GM23248 (cell line): Measurements from ENCODE around the gene MAPT. TPM values are rescaled to one million over a fixed set of nuclear protein-coding genes. Genes with fewer than 3 reads are reported as not detected.

Experiments used
- DNase-seq: peaks from one replicate; pipeline ENCODE4 v3.0.0-alpha.2; 2015
- H2AFZ ChIP-seq: fragments of 200-600 bp; sonication (generic); 2 replicates; pipeline ENCODE4 v1.6.1; 2016; ENCODE audit warnings: antibody characterized with exemption
- H3F3A ChIP-seq: fragments of 200-600 bp; sonication (generic); 2 replicates; pipeline ENCODE4 v1.6.1; 2016; ENCODE audit warnings: mild to moderate bottlenecking, antibody characterized with exemption, mixed run types; ENCODE audit not compliant: insufficient read depth
- H3K27ac ChIP-seq: fragments of 200-600 bp; sonication (generic); 2 replicates; pipeline ENCODE4 v1.5.1; 2016; ENCODE audit warnings: mild to moderate bottlenecking
- H3K27me3 ChIP-seq: fragments of 200-600 bp; sonication (generic); replicated peaks from 2 replicates; pipeline ENCODE4 v1.6.1; 2016; ENCODE audit warnings: mild to moderate bottlenecking; ENCODE audit not compliant: insufficient read depth
- H3K36me3 ChIP-seq: fragments of 200-600 bp; sonication (generic); 2 replicates; pipeline ENCODE4 v1.6.1; 2016; ENCODE audit warnings: low read depth, mild to moderate bottlenecking
- H3K4me1 ChIP-seq: fragments of 200-600 bp; sonication (generic); 2 replicates; pipeline ENCODE4 v1.6.1; 2016; ENCODE audit warnings: mild to moderate bottlenecking; ENCODE audit not compliant: insufficient read depth
- H3K4me2 ChIP-seq: fragments of 200-600 bp; sonication (generic); one replicate; pipeline ENCODE4 v1.6.1; 2016; ENCODE audit warnings: mild to moderate bottlenecking; ENCODE audit not compliant: unreplicated experiment
- H3K4me3 ChIP-seq: fragments of 200-600 bp; sonication (generic); 2 replicates; pipeline ENCODE4 v1.5.1; 2016; ENCODE audit warnings: mild to moderate bottlenecking
- H3K79me2 ChIP-seq: fragments of 200-600 bp; sonication (generic); 2 replicates; pipeline ENCODE4 v1.6.1; 2016; ENCODE audit warnings: mild to moderate bottlenecking; ENCODE audit not compliant: insufficient read depth
- H3K9ac ChIP-seq: fragments of 200-600 bp; sonication (generic); 2 replicates; pipeline ENCODE4 v1.6.1; 2016; ENCODE audit warnings: mild to moderate bottlenecking
- H3K9me2 ChIP-seq: fragments of 200-600 bp; sonication (generic); 2 replicates; pipeline ENCODE4 v1.6.1; 2016; ENCODE audit warnings: mixed run types, mild to moderate bottlenecking, moderate library complexity; ENCODE audit not compliant: insufficient read depth
- H3K9me3 ChIP-seq: fragments of 200-600 bp; sonication (generic); one replicate; pipeline ENCODE4 v1.6.1; 2017; ENCODE audit warnings: low read depth
- H4K20me1 ChIP-seq: fragments of 200-600 bp; sonication (generic); 2 replicates; pipeline ENCODE4 v1.6.0; 2016; ENCODE audit not compliant: insufficient read depth
- EZH2 ChIP-seq: fragments of 200-600 bp; sonication (generic); IDR thresholded peaks from 2 replicates; pipeline ENCODE4 v1.6.1; 2018; ENCODE audit warnings: antibody characterized with exemption, mild to moderate bottlenecking; ENCODE audit not compliant: insufficient read depth, poor library complexity, severe bottlenecking
- EZH2phosphoT487 ChIP-seq: fragments of 200-600 bp; sonication (generic); IDR thresholded peaks from 2 replicates; pipeline ENCODE4 v1.6.1; 2018; ENCODE audit warnings: antibody characterized with exemption, moderate library complexity, mild to moderate bottlenecking, low read depth; ENCODE audit not compliant: insufficient read depth
- WGBS, 2 experiments: methylation state at CpG; one replicate each; pipeline ENCODE4 v1.1.6; 2015 to 2017; ENCODE audit warnings: low lambda C conversion rate in 2 of 2, low coverage in 1 of 2; ENCODE audit errors: missing lambda C conversion rate in 2 of 2; 5-methylcytosine and 5-hydroxymethylcytosine counted together
- in situ Hi-C: fragments of 300-500 bp; cut with MboI; formaldehyde crosslinking; loops from 2 replicates; pipeline ENCODE4 v1.15.0; 2020
- polyA plus RNA-seq: library from polyadenylated mRNA; unstranded; fragments of >200 nt; fragmentation: Nextera tagmentation; extraction: Ambion mirVana; gene quantifications from 2 replicates; pipeline ENCODE4 v1.2.1, GENCODE V29; 2016
- total RNA-seq: library from RNA; depleted of rRNA; stranded (reverse); fragments of >200 nt; shearing (Covaris generic); gene quantifications from 2 replicates; pipeline ENCODE4 v1.2.3, GENCODE V29; 2014

Gene MAPT
- total and polyA plus RNA-seq, 2 experiments from 2014 or later: 0.06 TPM; not detected in 1

- WGBS, 2 experiments: 86 to 87% methylated on average over 9 of the region's 9 CpGs
- H3K4me3 ChIP-seq: no peak overlapping the region
- in situ Hi-C loops: loop anchor here (10.0 kb wide), 1 partner anchor 206 kb away; no protein-coding TSS in a partner anchor
Observed at GRCh38 chr17:46008591-46008990, 114.2 kb downstream of the MAPT start.

GRCh38 chr17:46009681-46010596 lies 115.6 kb downstream of the MAPT start:
- no peak for TF ChIP-seq EZH2
- no peaks in the 10 kb centered on the region for H3K79me2 ChIP-seq
- H3K9me2 ChIP-seq: no peaks in the 10 kb centered on the region
- no peaks in the 10 kb centered on the region for H3K27me3 ChIP-seq
- no peak overlapping the region for H2AFZ ChIP-seq
- no peaks in the 10 kb centered on the region for H3K9me3 ChIP-seq
- H3K9ac ChIP-seq: no peak overlapping the region
- in situ Hi-C loops: loop anchor here (10.0 kb wide), 1 partner anchor 205 kb away; no protein-coding TSS in a partner anchor
- DNase-seq: no peak
- 83 to 84% methylated on average over 33 of the region's 33 CpGs for WGBS, 2 experiments
- H3K4me1 ChIP-seq: peaks cover 8% of the 10 kb centered on the region
- H3K36me3 ChIP-seq: no peaks in the 10 kb centered on the region
- H3K27ac ChIP-seq: no peak overlapping the region
- no peak overlapping the region for H3K4me3 ChIP-seq
- no peaks in the 10 kb centered on the region for H3F3A ChIP-seq
- no peaks in the 10 kb centered on the region for H4K20me1 ChIP-seq
- no peak overlapping the region for H3K4me2 ChIP-seq

More at GRCh38 chr17:46008591-46008990, 114.2 kb downstream of the MAPT start:
- no peak overlapping the region for H3K4me2 ChIP-seq
- H3K27ac ChIP-seq: no peak overlapping the region
- no peaks in the 10 kb centered on the region for H3K9me3 ChIP-seq
- TF ChIP-seq EZH2phosphoT487 (no peak), EZH2 (no peak)
- H3K79me2 ChIP-seq: no peaks in the 10 kb centered on the region
- no peaks in the 10 kb centered on the region for H3K27me3 ChIP-seq
- no peaks in the 10 kb centered on the region for H3K36me3 ChIP-seq
- H3K9ac ChIP-seq: no peak overlapping the region
- no peaks in the 10 kb centered on the region for H4K20me1 ChIP-seq
- no peak for DNase-seq
- H3K9me2 ChIP-seq: no peaks in the 10 kb centered on the region
- no peak overlapping the region for H2AFZ ChIP-seq
- H3F3A ChIP-seq: no peaks in the 10 kb centered on the region
- 0 out of 2 replicates have a peak, but pooled peaks cover 1% of the 10 kb centered on the region for H3K4me1 ChIP-seq

- H3F3A ChIP-seq: no peaks in the 10 kb centered on the region
- H3K27ac ChIP-seq: no peak overlapping the region
- in situ Hi-C loops: no loop called here
- WGBS, 2 experiments: 81 to 82% methylated on average over 16 of the region's 16 CpGs
- H3K9me3 ChIP-seq: no peaks in the 10 kb centered on the region
- no peak overlapping the region for H3K4me3 ChIP-seq
- peaks cover 8% of the 10 kb centered on the region for H3K4me1 ChIP-seq
- peak; percentile 13 for DNase-seq
- no peaks in the 10 kb centered on the region for H3K9me2 ChIP-seq
- no peaks in the 10 kb centered on the region for H4K20me1 ChIP-seq
- H3K4me2 ChIP-seq: no peak overlapping the region
- no peaks in the 10 kb centered on the region for H3K79me2 ChIP-seq
- TF ChIP-seq EZH2: no peak
- TF ChIP-seq EZH2phosphoT487: no peak
- H2AFZ ChIP-seq: no peak overlapping the region
- H3K36me3 ChIP-seq: no peaks in the 10 kb centered on the region
- H3K27me3 ChIP-seq: no peaks in the 10 kb centered on the region
- H3K9ac ChIP-seq: no peak overlapping the region
Observed at GRCh38 chr17:46010597-46011186, 116.3 kb downstream of the MAPT start.

- TF ChIP-seq EZH2phosphoT487 (no peak), EZH2 (no peak)
- Histone ChIP-seq H3F3A (no peaks in the 10 kb centered on the region), H3K27ac (no peak overlapping the region), H3K9me2 (no peaks in the 10 kb centered on the region), H3K4me3 (no peak overlapping the region), H3K9ac (no peak overlapping the region), H3K4me1 (peaks cover 8% of the 10 kb centered on the region), H3K79me2 (no peaks in the 10 kb centered on the region), H3K27me3 (no peaks in the 10 kb centered on the region), H3K9me3 (no peaks in the 10 kb centered on the region), H4K20me1 (no peaks in the 10 kb centered on the region), H3K36me3 (no peaks in the 10 kb centered on the region), H2AFZ (no peak overlapping the region), H3K4me2 (no peak overlapping the region)
- in situ Hi-C loops: no loop called here
- WGBS, 2 experiments: 77 to 78% methylated on average over 27 to 28 of the region's 28 CpGs
- DNase-seq: no peak
Observed at GRCh38 chr17:46011711-46012505, 117.6 kb downstream of the MAPT start.
